Measurements from ENCODE around the gene SLCO1B3. TPM values are rescaled to one million over a fixed set of nuclear protein-coding genes. Genes with fewer than 3 reads are reported as not detected.

The SLCO1B3 gene, protein sequence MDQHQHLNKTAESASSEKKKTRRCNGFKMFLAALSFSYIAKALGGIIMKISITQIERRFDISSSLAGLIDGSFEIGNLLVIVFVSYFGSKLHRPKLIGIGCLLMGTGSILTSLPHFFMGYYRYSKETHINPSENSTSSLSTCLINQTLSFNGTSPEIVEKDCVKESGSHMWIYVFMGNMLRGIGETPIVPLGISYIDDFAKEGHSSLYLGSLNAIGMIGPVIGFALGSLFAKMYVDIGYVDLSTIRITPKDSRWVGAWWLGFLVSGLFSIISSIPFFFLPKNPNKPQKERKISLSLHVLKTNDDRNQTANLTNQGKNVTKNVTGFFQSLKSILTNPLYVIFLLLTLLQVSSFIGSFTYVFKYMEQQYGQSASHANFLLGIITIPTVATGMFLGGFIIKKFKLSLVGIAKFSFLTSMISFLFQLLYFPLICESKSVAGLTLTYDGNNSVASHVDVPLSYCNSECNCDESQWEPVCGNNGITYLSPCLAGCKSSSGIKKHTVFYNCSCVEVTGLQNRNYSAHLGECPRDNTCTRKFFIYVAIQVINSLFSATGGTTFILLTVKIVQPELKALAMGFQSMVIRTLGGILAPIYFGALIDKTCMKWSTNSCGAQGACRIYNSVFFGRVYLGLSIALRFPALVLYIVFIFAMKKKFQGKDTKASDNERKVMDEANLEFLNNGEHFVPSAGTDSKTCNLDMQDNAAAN
- total RNA-seq = not detected in 2 replicates

DNA sequence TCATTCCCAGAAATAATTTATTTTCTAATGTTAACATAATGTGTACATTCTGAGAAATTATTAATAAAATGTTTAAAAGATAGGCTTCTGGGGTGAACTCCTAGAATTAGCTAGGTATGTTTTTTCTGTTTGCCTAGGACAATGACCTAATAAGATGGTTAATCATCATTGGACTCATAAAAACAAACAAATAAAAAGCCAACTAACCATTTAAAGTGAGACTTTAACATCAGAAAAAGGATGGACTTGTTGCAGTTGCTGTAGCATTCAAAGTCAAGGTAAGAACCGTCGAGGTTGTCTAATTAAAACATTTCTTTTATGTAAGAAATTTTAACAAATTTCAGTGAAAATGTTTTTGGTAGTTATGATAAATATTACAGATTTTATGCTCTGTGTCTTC lies at the start of gene SLCO1B3:
Gene SLCO1B3, plus strand, starts transcription at position 219 of the 400 bp plus-strand sequence. CDS start 5,034 bp downstream, outside the sequence.

Small RNA genes lying within 50 kb of the gene (small RNA-seq; reads per million reads assigned to genes)
- not detected for gene AC011604.1 (ENCODE audit: low replicate concordance)

Other genes starting within 250 kb of the SLCO1B3 start
- gene SLCO1C1, start 115.4 kb upstream of the SLCO1B3 start, total RNA-seq = not detected in 2 replicates

Measured in placental pericyte (primary cell).